Activated CD4-positive, alpha-beta T cell treated with anti-CD3 and anti-CD28 coated beads, Interleukin-2, amount 50 U/mL, for 24 hours (primary cell): ENCODE measurements around the gene HRH3.
A peak's percentile ranks its signal among the peaks of the same experiment; 100 is the strongest.

Experiments
- DNase-seq, 2 donors: peaks; one replicate each; pipeline ENCODE4 v3.0.0-alpha.2; 2020; ENCODE audit warnings: low read depth in 1 of 2, low spot score in 1 of 2

HRH3 gene

DNA sequence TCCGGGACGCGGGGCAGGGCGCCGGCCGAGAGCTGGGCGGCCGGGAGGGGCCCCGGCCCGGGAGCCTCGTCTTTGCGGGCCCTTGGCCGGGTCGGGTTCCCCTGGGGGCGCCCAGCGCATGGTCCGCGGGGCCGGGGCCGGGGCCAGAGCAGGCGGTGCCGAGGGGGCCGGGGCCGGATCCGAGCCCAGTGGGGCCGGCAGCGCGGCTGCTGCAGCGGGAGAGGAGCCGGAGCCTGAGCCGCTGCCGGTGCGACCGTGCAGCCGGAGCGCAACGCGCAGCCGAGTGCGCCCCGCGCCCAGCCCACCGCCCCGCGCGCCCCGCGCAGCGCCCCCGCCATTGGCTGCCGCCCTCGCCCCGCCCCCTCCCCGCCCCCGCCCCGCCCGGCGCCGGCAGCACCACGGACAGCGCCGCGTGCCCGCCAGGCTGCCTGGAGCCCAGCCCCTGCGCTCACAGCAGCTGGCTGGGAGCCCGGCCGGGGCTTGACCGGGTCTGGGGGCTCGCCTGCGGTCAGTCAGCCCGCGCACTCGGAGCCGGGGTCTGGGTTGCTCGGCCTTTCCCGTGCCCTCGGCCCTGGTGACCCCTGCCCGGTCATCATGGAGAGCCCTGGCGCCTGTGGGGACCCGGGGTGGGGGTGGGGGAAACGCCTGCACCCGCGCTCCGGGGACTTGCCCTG, at the start of gene HRH3:
Gene HRH3 (minus strand): TSS at position 287 of the 674 bp plus-strand sequence. CDS start 308 bp downstream, outside the sequence.
- DNase-seq, result peak; percentile 7 to 19

DNA sequence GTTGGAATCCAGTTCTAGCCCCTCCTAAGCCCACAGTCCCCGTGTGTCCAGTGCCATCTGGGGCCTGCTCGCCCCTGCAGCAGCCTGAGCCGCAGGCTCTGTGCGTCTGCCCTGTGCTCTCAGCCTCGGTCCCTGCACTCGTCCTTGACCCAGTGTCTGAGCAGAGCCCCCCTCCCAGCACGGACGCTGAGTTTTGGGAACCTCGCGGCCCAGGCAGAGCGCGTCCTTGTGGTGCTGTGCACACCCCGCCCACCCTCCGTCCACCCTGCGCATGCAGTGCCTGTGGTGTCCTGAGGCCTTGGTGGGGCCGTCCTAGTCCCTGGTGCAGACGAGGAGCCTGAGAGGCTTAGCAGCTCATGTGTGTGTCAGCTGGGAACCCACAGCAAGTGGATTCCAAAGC, 49.8 kb upstream of the HRH3 start:
- no peak for DNase-seq

DNA sequence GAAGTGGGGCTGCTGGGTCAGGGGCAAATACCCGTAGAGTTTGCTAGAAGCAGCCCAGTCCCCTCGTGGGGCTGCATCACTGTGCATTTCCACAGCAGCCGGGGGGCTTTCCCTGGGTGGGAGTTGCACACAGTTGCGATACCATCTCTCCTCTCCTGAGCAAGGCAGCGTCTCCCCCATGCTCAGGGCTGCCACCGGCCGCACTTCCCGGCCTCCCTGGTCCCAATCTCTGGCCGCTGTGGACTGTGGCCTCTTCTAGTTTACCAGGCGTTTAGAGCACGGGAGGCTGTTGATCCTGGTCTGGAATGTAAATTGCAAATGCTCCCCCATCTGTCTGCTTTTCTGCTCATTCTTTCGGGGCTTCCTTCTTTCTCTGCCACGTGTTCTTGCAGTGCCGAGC, 49.3 kb upstream of the HRH3 start:
- no peak for DNase-seq

DNA sequence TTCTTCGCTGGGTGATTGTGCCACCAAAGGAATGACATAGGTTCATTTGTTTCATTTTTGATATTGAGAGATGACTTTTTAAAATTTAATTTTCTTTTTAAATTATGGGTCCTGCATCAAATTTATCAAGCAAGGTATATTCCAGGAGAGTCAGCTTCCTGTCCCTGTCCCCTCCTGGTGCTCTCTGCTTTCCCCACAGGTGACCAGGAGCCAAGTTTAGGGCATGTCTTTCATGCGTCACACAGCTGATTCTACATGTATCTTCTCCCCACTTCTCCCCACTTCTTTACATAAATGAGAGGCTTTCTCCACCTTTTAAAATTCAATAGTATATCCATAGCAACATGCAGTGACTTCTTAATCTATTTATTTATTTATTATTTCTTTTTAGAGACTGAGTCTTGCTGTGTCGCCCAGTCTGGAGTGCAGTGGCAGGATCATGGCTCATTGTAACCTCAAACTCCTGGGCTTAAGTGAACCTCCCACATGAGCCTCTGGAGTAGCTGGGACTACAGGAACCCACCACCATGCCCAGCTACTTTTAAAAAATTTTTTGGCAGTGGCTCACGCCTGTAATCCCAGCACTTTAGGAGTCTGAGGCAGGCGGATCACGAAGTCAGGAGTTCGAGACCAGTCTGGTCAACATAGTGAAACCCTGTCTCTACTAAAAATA, 48.3 kb upstream of the HRH3 start:
- DNase-seq, result no peak

DNA sequence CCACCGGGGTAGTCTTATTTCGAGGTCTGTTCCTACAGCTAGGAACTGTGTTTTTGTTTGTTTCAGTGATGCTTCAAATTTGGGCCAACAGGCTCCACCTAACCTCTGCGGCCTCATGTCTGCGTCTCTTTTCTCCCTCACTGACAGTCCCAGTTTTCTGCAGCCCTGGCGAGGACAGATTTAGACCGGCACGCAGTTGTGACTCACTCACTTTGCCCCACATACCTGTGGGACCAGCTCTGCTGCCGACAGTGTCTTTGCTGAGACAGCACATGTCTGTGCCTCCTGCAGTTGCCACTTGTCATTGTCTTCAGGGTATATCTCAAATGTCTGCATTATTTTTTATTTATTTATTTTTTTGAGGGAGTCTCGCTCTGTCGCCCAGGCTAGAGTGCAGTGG, 47.5 kb upstream of the HRH3 start:
- no peak for DNase-seq

DNA sequence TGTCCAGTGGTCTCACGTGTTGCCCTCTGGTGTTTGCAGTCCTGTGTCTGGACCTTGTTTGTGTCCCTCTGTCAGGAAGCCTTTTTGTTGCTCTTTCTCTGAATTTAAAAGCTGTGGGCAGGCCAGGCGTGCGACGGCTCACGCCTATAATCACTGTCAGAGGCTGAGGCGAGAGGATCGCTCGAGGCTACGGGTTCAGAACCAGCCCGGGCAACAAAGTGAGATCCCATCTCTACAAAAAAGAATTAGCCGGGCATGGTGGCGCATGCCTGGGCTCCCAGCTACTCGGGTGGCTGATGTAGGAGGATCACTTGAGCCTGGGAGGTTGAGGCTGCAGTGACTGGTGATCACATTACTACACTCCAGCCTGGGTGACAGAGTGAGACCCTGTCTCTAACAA, 46.8 kb upstream of the HRH3 start:
- DNase-seq, result no peak

DNA sequence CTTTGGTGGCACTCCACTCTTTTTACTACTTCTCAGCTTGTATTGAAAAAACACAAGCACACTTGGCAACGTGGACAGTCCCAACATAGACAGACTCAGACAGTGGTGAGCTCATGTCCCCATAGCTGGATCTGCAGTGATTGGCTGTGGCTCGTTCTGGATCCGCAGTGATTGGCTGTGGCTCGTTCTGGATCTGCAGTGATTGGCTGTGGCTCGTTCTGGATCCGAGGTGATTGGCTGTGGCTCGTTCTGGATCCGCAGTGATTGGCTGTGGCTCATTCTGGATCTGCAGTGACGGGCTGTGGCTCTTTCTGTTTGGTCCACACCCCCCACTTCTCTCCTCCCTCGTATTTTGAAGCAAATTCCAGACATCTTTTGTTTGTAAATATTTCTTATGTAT, 46.3 kb upstream of the HRH3 start:
- DNase-seq, result no peak

DNA sequence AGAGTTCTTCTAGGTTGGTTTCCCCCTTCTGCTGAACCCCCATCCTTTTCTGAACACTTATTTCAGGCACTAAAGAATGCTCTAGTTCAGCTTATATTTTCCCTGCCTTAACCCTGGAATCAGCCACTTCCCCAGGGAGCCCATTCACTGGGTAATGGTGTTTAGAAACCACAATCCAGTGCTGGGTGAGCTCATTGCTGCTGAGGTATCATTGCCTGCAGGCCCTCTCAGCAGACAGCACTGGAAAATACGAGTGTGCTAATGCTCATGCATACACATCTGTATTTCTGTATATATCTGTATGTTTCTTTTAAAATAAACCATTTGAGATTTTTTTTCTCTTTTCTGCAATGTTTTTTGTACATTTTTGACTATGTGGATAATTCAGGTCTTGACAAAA, 45.3 kb upstream of the HRH3 start:
- DNase-seq, result no peak

DNA sequence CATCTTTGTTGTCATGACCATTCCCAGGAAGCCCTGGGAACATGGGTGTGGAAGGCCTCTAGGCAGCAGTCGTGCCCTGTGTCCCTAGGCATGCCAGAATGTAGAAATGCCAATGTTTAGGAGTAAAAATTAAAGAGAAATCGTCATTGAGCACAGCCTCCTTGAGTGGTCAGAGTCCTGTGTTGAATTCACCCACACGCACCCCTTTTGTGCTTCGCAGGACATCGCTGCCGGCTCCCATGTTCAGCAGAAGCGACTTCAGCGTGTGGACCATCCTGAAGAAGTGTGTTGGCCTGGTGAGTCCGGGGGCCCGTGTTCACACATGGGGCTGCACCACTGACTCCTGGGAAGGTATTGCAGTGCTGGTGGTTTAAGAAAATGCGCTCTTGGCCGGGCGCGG, 43.3 kb upstream of the HRH3 start:
- DNase-seq, result no peak

DNA sequence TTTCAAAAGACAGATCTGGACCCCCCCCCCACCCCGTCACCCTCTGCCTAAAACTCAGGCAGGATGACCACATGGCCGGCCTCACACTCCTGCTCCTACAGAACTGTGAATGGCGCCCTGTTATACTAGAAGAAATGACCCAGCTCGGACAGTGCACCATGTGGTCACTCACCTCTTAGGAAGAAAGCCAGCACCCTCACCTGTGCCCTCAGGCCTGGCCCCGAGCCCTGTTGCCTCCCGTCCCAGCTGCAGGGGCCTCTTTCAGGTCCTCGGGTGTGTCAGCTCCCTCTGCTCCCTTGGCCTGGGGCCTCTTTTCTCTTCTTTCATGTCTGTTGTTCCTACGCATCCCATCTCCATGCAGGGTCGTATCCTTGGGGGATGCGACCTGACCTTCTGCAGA, 42.0 kb upstream of the HRH3 start:
- DNase-seq, result no peak

DNA sequence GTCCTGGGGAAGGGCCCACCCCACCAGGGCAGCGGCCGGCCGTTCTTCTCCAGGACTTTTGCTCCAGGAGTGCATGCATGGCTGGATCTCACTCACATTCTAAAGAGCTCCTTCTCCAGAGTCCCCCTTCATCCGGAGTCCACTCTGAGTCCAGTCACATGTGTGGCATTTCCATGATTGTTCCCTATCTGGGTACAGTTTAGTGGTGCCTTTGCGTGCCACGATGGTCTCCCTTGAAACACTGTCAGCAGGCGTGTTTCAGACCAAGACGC, 39.2 kb upstream of the HRH3 start:
- DNase-seq, result no peak

DNA sequence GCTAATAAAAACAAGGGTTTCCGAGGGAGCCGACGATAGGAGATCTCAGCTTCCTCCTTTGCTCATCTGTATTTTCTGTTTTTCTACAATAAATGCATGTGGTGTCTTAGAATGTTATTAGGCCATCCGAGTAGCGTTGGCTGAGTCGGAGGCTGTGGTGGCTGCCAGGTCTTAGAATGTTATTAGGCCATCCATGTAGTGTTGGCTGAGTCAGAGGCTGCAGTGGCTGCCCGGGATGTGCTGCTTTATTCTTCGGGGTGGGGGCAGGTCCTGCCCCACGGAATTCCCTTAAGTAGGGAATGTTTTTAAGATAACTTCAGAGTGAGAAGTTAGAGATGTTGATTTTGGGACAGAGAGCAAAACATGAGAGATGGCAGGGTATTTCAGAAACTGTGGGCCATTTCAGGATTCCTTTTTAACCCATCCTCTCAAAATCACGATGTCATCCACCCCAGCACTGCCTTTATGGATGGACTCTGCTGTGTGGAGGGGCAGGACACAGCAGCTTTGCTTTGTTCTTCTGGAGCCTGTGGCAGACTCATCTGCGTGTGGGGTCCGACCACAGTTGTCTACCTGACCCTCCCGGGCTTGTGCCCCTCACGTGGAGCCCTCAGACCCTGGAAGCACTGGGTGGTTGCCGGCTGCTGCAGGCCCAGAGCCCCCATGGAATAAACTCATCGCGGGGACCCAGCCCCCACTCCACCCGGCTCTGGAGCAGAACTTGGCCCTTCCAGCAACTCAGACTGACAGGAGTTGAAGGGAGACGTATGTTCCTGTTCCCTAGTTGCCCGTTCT, 38.6 kb upstream of the HRH3 start:
- DNase-seq, result no peak

DNA sequence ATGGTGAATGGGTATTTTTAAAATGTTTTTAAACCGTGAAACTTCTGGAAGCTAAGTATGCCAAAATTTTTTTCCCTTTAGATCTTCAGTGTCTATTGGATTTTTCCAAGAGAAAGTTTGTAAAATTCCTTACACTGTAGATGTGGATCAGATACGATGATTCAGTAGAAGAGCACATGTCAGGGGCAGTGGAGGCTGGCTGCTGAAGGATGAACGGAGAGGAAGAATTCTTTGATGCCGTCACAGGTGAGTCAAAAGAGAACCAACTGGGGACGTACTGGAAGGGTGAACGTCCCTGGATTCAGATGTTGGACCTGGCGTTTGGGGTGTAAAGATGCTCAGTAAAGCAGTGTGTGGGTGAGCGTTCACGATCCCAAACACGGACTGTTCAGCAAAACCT, 35.9 kb upstream of the HRH3 start:
- no peak for DNase-seq

DNA sequence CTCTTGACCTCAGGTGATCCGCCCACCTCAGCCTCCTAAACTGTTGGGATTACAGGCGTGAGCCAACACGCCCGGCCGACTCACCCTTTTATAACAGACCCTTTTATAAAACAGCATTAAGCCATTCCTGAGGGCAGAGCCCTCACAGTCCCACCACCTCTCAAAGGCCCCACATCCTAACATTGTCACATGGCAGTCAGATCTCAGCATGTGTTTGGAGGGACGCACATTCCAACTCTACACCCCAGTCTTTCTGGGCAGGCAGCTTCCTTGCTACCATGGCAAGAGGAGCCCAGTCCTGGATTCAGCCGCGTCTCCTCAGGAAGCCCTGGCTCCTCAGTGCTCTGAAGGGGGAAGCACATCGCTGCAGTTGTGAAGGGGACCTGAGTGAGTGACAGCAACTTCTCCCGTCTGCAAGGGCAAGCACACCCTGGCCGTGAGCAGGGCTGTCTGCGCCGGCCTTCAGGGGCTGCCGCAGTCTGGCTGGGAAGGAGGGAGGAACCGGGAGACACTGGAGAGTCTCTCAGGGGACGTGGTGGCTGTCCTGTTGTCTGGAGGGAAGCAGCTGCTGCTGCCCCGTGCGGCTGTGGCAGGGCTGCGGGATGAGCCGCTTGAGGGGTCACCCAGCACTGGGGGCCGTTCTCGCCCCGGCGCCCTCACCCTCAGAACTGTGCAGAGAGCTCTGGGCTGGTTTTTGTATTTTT, 34.1 kb upstream of the HRH3 start:
- no peak for DNase-seq

DNA sequence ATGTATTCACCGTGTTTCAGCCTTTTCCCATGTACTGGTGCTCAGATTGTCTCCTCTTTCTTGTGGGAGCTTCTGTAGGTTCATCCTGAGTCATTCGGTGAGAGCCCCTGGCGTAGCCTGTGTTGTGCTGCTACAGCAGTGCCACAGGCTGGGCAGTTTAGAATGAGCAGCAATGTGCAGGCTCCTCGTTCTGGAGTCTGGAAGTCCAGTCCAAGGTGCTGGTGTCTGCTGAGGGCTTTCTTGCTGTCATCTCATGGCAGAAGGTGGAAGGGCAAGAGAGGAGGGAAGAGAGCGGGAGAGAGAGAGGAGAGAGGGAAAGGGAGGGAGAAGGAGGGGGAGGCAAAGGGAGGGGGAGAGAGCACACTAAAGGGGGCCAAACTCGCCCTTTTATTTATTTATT, 33.3 kb upstream of the HRH3 start:
- DNase-seq, result no peak

DNA sequence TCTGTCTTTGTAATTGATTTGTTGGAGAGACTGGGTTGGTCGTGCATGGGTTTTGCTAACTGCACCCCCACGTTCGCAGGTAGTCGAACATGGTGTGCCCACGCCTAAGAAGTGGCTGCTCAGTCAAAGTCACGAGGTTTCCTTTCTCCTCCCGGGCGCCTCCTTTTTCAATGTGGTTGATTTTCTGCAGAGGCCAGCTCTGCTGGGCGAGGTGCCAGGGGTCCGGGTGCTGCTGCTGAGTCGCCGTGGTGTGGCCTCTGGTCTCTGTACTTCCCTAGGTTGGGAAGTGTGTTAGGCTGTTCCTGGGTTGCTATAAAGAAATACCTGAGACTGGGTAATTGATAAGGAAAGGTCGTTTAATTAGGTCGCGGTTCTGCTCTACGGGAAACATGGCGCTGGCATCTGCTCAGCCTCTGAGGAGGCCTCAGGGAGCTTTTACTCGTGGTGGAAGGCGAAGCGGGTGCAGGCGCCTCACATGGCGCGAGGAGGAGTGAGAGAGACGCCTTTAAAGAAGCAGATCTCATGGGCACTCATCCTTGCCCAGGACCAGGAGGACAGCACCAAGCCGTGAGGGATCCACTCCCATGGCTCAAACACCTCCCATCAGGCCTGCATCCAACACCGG, 32.4 kb upstream of the HRH3 start:
- no peak for DNase-seq

DNA sequence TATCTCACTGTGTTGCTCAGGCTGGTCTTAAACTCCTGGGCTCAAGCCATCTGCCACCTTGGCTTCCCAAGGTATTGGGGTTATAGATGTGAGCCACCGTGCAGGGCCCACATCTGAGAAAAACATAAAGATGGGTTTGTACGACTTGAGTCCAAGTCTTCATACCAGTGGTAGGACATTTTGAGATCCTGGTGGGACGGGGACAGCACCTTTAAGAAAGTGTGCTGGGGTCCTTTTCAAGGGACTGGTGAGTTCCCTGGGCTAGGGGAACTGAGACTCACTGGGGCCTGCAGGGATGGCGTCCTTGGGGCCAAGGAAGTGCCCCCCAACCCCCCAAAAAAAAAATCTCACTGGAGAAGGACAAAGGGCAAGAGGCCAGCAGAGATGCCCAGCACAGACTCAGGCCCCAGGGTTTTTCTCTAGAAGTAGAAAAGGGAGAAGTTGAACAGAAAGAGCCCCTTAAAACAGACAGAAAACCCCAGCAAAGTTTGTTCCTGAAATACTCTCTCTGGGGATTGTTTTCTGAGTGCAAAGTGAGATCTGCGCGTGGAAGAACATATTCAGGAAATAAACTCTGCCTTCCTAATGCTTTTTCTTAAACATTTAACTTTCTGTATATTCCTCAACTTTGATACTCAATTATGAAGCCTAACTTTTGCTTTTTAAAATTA, 28.9 kb upstream of the HRH3 start:
- no peak for DNase-seq

DNA sequence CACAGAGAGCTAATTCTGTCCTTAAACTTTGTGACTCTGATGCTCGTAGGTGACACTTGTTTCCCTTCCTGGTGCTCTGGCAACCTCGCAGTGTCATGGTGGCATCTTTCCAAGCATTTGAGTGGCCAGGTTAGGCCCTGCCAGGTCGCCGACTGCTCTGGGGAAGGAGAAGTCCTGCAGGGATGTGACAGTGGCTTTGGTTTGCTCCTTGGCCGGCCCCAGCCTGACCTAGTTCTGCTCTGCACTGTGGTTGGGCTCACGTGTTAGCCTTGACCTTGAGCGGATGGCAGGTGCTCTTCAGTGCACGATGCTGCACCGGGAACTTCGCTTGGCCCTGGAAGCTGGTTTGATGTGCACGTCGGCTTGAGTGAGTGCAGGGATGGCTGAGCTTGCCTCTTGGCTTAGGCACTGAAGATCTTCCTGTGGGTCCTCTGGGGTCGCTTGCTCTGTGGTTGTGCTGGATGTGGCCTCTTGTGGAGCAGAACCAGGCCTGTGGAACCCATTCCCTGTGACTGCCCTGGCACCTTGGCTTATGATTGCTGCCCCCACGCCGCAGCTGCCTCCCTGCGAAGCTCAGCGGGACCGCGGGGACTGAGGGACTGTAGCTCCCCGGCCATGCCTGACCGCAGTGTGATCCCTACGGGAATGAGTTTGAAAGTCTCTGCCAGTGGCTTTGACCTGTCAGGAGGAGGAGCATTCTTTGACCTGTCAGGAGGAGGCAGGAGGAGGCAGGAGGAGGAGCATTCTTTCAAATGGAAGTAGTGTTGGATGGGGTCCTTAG, 27.0 kb upstream of the HRH3 start:
- DNase-seq, result no peak

DNA sequence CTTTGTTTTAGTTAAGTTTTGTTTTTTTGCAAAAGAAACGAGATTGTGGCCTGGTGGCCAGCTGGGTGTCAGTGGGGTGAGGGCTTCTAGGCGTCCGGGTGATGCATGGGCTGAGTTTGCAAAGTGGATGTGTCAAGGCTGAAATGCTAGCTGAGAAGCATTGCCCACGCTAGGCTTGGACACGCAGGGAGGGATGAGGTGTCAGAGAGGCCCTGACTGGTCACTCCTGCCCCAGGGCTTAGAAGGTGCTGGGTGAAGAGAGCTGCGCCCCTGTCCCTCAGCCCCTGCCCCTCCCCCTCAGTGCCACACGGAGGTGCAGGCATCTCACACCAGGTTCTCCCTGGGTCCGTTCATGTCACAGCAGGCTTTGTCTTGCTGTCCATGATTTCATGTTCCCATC, 26.4 kb upstream of the HRH3 start:
- no peak for DNase-seq

DNA sequence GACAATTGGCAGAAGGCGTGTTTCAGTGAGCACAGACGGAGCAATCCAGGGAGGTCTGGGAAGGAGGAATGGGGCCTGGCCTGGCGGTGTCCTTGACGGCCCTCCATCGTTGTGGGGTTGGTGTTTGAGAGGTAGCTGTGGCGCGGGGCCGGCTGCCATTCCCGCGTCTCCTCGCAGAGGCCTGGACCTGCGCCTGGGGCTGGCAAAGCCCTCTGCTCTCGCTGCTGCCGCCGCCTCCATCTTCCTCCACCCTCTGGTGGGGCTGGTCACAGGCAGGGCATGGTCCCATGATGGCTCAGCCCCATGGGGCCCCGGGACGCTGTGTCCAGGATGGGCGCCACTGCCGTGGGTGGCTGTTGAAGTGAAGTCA, 25.8 kb upstream of the HRH3 start:
- no peak for DNase-seq
